ENCODE data around the gene MRPS12. TPM values are rescaled to one million over a fixed set of nuclear protein-coding genes. Genes with fewer than 3 reads are reported as not detected.

MRPS12 gene
- polyA plus RNA-seq, 3 donors from 2014 or later = 120 to 175 (median 127) TPM

GRCh38 chr19:38900743-38901190, 30.0 kb upstream of the MRPS12 start:
- DNase-seq = no peak
- H3K9me3 Mint-ChIP-seq = no peaks in the 10 kb centered on the region
- H3K27ac Mint-ChIP-seq = peak overlapping the region; percentile 97 to 100 (median 100)
- peaks cover 4 to 19% (median 8%) of the 10 kb centered on the region in 3 donors for H3K36me3 Mint-ChIP-seq
- H3K4me1 Mint-ChIP-seq = peaks cover 58 to 73% of the 10 kb centered on the region in 2 donors
- peak overlapping the region; percentile 91 to 98 (median 95) for H3K4me3 Mint-ChIP-seq
- H3K27me3 Mint-ChIP-seq (ENCODE audit: low read depth in 3 of 3) = peaks cover 7 to 16% (median 8%) of the 10 kb centered on the region in 3 donors

GRCh38 chr19:38901683-38902082, 29.1 kb upstream of the MRPS12 start:
- Mint-ChIP-seq H3K27ac (peak overlapping the region in 5 of 6 donors; percentile 60 to 98 (median 84)), H3K4me1 (peaks cover 57 to 70% of the 10 kb centered on the region in 2 donors)
- no peak for DNase-seq

GRCh38 chr19:38904581-38905539, 25.9 kb upstream of the MRPS12 start:
- Mint-ChIP-seq H3K27me3 (ENCODE audit: low read depth in 3 of 3) (peaks cover 4 to 10% (median 4%) of the 10 kb centered on the region in 3 donors), H3K4me3 (no peak overlapping the region), H3K27ac (peak overlapping the region in 4 of 6 donors; percentile 18 to 78 (median 39)), H3K36me3 (peaks cover 10 to 37% (median 13%) of the 10 kb centered on the region in 3 donors), H3K9me3 (no peaks in the 10 kb centered on the region), H3K4me1 (peaks cover 50 to 57% of the 10 kb centered on the region in 2 donors)
- DNase-seq = no peak

More at GRCh38 chr19:38901683-38902082, 29.1 kb upstream of the MRPS12 start:
- Mint-ChIP-seq H3K36me3 (peaks cover 4 to 19% (median 8%) of the 10 kb centered on the region in 3 donors), H3K27me3 (ENCODE audit: low read depth in 3 of 3) (peaks cover 7 to 16% (median 8%) of the 10 kb centered on the region in 3 donors), H3K4me3 (peak overlapping the region; percentile 51 to 98 (median 93)), H3K9me3 (no peaks in the 10 kb centered on the region)

GRCh38 chr19:38905620-38906019, 25.1 kb upstream of the MRPS12 start:
- DNase-seq = no peak

GRCh38 chr19:38907227-38907626, 23.5 kb upstream of the MRPS12 start:
- DNase-seq = no peak
- Mint-ChIP-seq H3K27ac (peak overlapping the region in 4 of 6 donors; percentile 17 to 80 (median 50)), H3K36me3 (peaks cover 9 to 33% (median 16%) of the 10 kb centered on the region in 3 donors), H3K9me3 (no peaks in the 10 kb centered on the region), H3K4me3 (no peak overlapping the region), H3K4me1 (peaks cover 34 to 42% of the 10 kb centered on the region in 2 donors), H3K27me3 (ENCODE audit: low read depth in 3 of 3) (peaks cover 4 to 10% (median 4%) of the 10 kb centered on the region in 3 donors)

More at GRCh38 chr19:38905620-38906019, 25.1 kb upstream of the MRPS12 start:
- Mint-ChIP-seq H3K27ac (peak overlapping the region in 2 of 6 donors; percentile 29 to 55), H3K9me3 (no peaks in the 10 kb centered on the region), H3K36me3 (peaks cover 12 to 36% (median 12%) of the 10 kb centered on the region in 3 donors), H3K4me3 (no peak overlapping the region), H3K4me1 (peaks cover 49% of the 10 kb centered on the region in 2 donors), H3K27me3 (ENCODE audit: low read depth in 3 of 3) (peaks cover 4 to 10% (median 4%) of the 10 kb centered on the region in 3 donors)

GRCh38 chr19:38907670-38908069, 23.1 kb upstream of the MRPS12 start:
- no peaks in the 10 kb centered on the region for H3K9me3 Mint-ChIP-seq
- peaks cover 9 to 33% (median 16%) of the 10 kb centered on the region in 3 donors for H3K36me3 Mint-ChIP-seq
- peaks cover 37 to 42% of the 10 kb centered on the region in 2 donors for H3K4me1 Mint-ChIP-seq
- H3K4me3 Mint-ChIP-seq = no peak overlapping the region
- peaks cover 4 to 11% (median 4%) of the 10 kb centered on the region in 3 donors for H3K27me3 Mint-ChIP-seq (ENCODE audit: low read depth in 3 of 3)
- peak overlapping the region; percentile 37 to 88 (median 79) for H3K27ac Mint-ChIP-seq
- DNase-seq = no peak

- peak overlapping the region; percentile 85 to 92 (median 86) for H3K27ac Mint-ChIP-seq
- H3K4me3 Mint-ChIP-seq = peak overlapping the region; percentile 22 to 67 (median 42)
- H3K4me1 Mint-ChIP-seq = peaks cover 35 to 46% of the 10 kb centered on the region in 2 donors
- peaks cover 9 to 28% (median 19%) of the 10 kb centered on the region in 3 donors for H3K36me3 Mint-ChIP-seq
- DNase-seq = peak; percentile 23 to 36 (median 30)
- H3K27me3 Mint-ChIP-seq (ENCODE audit: low read depth in 3 of 3) = peaks cover 4 to 12% (median 4%) of the 10 kb centered on the region in 3 donors
- no peaks in the 10 kb centered on the region for H3K9me3 Mint-ChIP-seq
Observed at GRCh38 chr19:38908911-38909310, 21.8 kb upstream of the MRPS12 start.

- H3K4me1 Mint-ChIP-seq = peaks cover 25 to 40% of the 10 kb centered on the region in 2 donors
- no peaks in the 10 kb centered on the region for H3K9me3 Mint-ChIP-seq
- peaks cover 4 to 12% (median 4%) of the 10 kb centered on the region in 3 donors for H3K27me3 Mint-ChIP-seq (ENCODE audit: low read depth in 3 of 3)
- H3K4me3 Mint-ChIP-seq = peak overlapping the region in 1 of 5 donors; percentile 17
- H3K36me3 Mint-ChIP-seq = peaks cover 5 to 20% (median 16%) of the 10 kb centered on the region in 3 donors
- no peak for DNase-seq
- H3K27ac Mint-ChIP-seq = peak overlapping the region in 3 of 6 donors; percentile 45 to 87 (median 55)
Observed at GRCh38 chr19:38910488-38910887, 20.3 kb upstream of the MRPS12 start.

- no peak for DNase-seq
- peaks cover 5 to 20% (median 16%) of the 10 kb centered on the region in 3 donors for H3K36me3 Mint-ChIP-seq
- H3K4me3 Mint-ChIP-seq = no peak overlapping the region
- H3K27me3 Mint-ChIP-seq (ENCODE audit: low read depth in 3 of 3) = peaks cover 4 to 12% (median 5%) of the 10 kb centered on the region in 3 donors
- H3K9me3 Mint-ChIP-seq = no peaks in the 10 kb centered on the region
- H3K27ac Mint-ChIP-seq = no peak overlapping the region
- peaks cover 25 to 39% of the 10 kb centered on the region in 2 donors for H3K4me1 Mint-ChIP-seq
Observed at GRCh38 chr19:38911388-38912001, 19.2 kb upstream of the MRPS12 start.

- peak overlapping the region in 4 of 6 donors; percentile 22 to 72 (median 48) for H3K27ac Mint-ChIP-seq
- peaks cover 4 to 7% (median 4%) of the 10 kb centered on the region in 3 donors for H3K27me3 Mint-ChIP-seq (ENCODE audit: low read depth in 3 of 3)
- H3K4me3 Mint-ChIP-seq = no peak overlapping the region
Observed at GRCh38 chr19:38912600-38913514, 17.9 kb upstream of the MRPS12 start.

GRCh38 chr19:38913958-38914357, 16.8 kb upstream of the MRPS12 start:
- H3K36me3 Mint-ChIP-seq = peaks cover 0 to 10% (median 3%) of the 10 kb centered on the region in 3 donors
- peaks cover 13 to 24% of the 10 kb centered on the region in 2 donors for H3K4me1 Mint-ChIP-seq
- peaks cover 2 to 4% (median 2%) of the 10 kb centered on the region in 3 donors for H3K27me3 Mint-ChIP-seq (ENCODE audit: low read depth in 3 of 3)
- no peak overlapping the region for H3K4me3 Mint-ChIP-seq
- H3K27ac Mint-ChIP-seq = peak overlapping the region in 2 of 6 donors; percentile 16 to 37
- DNase-seq = no peak
- no peaks in the 10 kb centered on the region for H3K9me3 Mint-ChIP-seq

More at GRCh38 chr19:38912600-38913514, 17.9 kb upstream of the MRPS12 start:
- no peak for DNase-seq
- no peaks in the 10 kb centered on the region for H3K9me3 Mint-ChIP-seq
- peaks cover under 1 to 12% (median 10%) of the 10 kb centered on the region in 3 donors for H3K36me3 Mint-ChIP-seq
- H3K4me1 Mint-ChIP-seq = peaks cover 21 to 34% of the 10 kb centered on the region in 2 donors
